ENCODE measurements around the gene DLG5.

The DLG5 gene

DNA sequence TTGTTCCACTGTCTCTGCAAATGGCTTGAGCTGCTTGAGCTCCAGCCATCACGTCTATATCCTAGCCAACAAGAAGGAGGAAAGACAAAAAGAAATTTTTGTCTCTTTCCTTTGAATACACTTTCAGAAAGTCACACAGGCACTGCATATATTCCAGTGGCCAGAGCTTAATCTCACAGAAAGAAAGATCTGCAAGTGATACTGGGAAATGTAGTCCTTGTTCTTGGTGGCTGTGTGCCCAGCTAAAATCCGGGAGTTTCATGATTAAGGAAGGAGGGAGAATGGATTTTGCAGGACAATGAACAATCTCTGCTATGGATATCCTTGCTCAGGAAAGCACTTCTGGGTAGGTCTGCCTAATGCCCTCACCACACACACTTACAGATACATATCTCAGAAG lies 19.5 kb upstream of the DLG5 start:
- DNase-seq: no peak

DNA sequence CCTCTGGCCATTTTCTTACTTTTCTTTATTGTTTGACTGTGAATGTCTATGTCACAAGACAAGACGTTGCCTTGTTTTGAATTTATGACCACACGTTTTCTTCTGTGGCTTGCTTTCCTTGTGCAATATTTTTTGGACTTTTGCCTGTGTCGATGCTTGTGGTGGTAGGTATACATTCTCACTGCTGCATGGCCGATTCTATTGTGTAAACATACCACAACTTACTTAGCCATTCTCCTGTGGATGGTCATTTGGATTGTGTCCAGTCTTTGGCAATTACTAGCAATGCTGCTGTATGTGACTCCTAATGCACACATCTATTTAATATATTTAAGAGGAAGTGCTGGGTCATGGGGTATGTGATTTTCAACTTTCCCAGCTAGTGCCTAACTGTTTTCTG lies 18.0 kb upstream of the DLG5 start:
- no peak for DNase-seq

DNA sequence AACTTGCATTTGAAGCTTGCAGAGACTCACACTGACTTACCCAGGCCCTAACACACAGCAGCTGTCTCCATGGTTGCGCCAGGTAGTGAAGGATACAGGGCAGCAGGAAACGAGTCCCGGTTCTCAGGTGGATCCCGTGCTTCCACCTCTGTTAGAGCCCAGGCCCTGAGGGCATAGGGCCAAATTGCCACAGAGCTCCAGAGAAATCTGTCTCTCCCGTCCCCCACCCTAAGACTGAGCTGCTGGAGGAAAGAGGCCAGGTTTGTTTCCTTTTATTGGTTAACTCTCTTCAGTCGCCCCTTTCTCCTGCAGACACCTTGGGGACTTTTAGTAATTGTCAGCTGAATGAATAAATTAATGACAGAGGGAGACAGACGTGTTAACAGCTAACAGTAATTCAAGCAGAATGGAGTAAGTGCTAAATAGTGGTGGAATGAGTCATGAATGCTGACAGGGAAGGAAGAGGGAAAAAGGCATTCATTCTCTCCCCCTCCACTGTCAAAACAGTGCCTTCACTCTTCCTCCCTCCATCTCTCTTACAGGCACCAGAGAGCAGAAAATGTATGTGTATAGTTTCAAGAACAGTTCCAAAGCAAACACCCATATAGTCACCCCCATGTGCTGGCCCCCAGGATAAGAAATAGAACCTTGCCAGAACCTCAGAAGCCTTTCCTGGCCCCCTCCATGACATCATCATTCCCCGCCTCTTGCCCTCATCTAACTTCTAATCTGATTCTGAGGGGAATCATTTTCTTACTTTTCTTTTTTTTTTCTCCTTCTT lies 16.8 kb upstream of the DLG5 start:
- DNase-seq: no peak

DNA sequence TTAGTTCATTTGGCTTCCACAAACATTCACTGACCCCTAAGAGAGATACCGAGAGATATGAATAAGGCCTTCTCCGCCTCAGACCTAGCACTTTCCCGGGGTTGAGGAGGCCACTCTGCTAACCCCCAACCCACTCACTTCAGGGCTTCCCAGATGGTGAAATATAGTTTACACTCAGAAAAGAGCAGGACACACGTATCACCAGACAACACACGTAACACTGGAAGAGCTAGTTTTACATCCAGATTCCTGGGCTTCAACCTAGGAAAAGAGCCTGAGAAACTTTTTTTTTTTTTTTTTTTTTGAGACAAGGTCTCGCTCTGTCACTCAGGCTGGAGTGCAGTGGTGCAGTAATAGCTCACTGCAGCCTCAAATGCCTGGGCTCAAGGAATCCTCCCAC lies 15.2 kb upstream of the DLG5 start:
- no peak for DNase-seq

DNA sequence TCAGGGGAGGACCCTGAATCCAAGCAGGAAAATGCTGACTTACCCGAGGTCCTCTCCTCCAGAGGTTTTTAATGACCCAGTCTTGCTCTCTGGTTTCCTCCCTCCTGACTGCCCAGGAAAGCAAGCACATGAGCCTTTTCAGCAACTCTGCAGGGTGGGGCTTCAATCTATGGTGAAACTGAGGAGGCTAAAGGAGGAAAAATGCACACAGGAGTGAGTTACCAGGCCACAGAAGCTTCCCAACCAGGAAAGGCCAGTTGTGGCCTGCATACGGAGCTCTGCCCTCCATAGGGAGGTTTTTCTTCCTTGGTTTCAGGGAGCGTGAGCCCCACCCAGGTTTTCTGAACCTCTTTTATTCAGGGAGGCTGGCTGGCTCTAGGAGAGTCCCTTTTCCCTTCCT lies 14.1 kb upstream of the DLG5 start:
- DNase-seq: no peak

DNA sequence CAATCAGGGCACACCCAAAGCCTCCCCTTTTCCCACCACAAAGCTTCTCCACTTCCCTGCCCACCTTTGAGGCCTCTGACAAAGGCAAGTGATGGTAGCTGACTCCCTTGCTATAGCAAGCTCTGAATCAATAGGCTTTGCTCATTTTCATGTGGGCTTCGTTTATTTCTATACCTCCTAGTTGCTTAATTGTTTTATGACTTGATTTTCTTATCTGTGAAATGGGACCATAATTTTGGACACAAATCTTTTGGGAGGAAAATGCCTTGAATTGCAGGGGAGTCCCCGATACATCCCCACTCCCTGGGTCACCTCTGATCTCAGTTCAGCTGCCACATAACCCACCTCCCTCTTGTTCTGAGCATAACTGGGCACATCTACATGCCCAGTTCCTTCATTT lies 13.7 kb upstream of the DLG5 start:
- no peak for DNase-seq

DNA sequence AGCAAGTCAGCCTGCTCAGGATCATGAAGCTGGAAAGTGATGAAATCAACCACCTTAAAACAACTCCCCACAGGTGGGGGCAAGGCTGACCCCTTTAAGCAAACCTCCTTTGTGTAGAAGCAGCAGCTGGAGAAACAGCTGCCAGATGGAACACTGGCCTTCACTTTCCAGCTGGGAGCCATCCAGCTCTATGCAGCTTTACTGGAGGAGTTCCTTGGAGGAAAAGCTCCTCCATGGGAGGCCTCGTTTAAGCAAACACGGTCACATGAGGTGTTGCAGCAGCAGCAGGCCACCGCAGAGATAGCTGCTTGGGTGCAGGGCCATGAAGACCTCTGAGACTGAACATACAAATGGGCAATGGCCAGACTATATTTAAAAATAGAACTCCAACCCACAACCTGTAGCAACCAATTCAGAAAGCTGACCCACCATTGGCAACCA lies 13.0 kb upstream of the DLG5 start:
- no peak for DNase-seq

DNA sequence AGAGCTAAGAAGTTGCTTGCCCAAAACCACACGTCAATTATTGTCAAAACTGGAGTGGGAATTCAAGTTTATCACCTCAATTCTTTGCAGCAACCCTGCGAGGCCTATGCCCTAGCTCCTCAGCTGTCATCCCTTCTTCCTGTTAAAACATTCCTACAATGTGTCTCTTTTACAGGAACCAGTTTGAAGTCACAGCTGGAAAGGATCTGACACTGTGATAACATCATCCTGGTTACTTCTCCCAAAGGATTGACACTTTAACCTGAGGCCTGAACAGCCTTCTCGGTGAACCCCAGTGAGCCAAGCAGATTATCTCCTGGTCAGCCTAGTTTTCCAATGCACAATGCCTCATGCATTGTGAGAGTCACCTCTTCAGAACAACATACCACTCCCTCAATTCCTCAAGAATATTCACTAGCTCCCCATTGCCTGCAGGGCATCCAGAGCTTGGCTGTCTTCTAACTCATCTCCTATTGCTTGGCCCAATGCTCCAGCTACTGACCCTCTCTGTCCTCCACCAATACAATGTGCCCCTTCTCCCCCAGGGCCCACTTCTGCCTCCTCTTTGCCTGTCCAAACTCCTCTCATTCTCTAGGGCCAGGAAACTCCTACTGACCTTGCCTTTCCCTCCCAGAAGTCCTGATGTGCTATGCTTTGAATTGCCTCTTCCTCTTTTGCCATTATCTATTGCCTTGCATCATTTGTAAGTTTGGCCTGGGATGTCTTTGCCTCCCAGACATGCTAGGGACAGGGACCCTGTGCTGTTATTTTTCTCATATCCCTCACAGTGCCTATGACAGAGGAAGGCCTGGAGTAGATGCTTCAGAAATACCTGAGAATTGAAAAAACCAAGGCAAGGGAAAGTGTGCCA lies 10.4 kb upstream of the DLG5 start:
- no peak for DNase-seq

DNA sequence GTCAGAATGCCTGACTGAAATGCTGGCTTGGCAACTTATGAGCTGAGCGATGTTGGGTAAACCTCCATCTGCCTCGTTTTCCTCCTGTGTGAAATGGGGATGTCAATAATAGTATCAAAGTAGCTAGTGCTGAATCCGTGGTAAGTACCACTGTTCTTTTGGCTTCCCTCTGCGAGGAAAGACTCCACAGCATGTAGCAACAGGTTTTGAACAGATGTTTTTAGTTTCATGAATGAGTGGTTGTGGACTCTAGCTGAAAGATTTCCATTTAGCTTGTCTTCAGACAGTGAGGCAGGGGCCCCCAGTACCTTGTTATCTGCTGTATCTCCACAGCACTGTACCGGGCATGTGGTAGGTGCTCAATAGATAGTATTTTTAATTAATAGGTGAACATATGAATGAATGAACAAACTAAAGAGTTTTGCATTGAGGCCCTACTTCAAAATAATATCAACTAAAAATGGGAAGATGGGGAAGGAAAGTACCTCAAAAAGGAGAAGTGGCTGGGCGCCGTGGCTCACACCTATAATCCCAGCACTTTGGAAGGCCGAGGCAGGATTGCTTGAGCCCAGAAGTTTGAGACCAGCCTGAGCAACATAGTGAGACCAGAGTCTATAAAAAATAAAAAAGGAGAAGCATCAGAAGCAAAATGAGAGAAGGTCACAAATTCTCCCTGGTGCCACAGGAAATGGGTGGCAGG lies 5.6 kb upstream of the DLG5 start:
- no peak for DNase-seq

DNA sequence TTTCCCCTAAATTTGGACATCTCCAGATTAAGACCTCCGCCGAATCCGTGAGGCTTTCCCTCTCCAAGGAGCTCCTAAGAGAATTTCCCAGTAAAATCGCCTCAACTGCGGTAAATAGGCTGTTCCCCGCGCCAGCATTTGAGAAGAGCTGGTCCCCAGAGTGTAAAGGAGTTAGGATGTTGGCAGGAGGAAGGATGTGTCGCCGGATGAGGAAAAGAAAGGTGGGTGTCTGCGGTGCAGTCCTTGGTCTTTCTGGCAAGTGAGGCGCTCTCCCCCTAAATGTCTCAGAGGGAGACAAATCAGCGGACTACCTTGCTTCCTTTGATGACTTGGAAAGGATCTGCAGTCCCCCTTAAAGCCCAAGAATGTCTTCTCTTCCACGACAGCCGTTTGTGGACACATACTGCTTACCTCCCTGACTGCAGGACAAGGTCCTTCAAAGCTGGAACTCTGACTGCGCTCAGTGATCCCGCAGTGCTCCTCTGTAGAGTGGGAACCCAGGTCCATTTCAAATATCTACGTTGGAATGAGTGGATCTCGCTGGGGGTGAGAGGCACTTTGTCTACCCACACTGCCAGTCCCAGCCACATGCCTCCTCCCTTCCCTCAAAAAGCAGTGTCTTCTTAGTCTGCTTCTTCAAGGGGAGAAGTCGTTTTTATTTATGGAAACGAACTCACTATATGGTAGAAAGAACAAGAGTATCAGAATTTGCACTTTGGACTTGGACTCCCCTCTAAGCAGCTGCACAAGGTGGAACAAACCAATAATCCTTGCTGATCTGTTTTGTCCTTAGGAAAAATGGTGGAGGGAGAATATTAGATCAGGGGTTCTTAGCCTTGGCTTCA lies 1.1 kb upstream of the DLG5 start:
- no peak for DNase-seq

DNA sequence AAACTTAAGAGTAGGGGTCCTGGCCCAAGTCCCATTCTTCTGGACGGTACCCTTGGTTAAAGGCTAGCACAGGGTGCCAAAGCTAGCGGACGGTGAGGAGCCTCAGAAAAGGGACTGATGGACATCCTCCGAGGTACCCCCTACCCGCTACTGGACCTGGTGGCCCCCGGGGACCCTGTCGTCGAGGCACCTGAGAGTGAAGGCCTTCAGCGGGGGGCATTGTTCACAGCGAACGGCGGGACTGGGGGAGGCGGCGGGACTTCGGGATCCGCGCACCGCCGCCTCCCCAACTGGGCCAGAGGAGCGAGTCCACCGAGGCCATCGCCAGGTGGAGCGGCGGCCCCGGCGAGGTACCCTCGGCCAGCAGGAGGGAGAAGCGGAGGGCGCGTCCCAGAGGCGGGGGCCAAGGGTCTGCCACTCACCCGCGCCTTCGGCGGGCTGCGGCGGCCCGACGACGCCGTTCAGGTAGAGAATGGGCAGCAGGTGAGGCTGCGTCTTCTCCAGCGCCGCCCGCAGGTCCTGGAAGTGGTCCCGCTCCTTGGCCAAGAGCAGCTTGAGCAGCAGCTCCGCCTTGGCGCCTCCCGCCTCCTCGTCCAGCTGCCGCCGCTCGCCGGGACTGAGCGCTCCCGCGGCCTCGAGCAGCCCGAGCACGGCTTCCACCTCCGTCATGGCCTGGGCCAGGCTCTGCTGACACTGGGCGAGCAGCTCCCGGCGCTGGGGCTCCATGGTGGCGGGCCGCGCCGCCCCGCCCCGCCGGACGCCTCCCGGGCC lies 575 bp downstream of the DLG5 start:
- DNase-seq: no peak

DNA sequence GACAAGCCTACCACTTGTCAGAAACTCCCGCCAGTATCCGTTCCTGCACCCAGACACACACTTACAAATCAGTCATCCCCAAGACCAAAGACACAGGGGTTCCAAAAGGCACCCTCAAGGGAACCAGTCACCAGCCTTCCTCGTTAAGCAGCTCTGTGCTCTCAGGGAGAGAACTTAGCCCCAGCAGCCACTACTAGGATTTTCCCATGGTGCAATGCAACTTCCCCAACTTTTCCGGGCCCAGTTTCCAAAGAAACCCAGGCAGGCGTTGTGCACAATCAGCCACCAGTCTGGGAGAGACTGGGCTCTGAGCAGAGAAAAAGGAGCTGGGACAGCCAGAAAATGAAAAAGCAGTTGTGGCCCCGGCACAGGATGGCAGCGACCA lies 1.2 kb downstream of the DLG5 start:
- no peak for DNase-seq

DNA sequence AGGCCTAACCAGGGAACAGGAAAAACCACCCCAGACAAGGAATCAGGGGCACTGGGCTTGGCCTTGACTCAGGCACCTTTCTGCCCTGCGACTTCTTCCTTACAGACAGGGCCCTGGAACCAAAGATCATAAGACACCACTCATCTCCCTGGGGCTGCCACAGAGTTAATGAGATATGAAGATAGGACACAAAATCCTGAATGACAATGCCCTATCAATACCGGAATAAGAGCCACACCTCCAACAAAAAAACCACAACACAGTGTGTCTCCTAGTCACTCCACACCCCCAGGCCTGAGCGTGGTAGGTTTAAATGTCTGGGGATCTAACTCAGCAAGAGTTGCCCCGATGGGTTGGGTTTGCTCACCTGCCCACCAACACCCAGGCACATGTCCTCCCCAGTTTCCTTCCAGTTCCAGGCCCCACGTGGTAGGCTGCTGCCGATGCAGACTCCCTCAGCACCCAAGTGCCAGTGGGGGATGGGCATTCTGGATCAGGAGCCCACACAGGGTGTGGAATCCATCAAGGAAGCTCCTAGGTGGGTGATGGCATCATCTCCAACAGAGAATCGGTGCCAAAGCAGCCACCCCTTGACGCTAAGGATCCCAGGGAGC lies 3.9 kb downstream of the DLG5 start:
- DNase-seq: no peak

DNA sequence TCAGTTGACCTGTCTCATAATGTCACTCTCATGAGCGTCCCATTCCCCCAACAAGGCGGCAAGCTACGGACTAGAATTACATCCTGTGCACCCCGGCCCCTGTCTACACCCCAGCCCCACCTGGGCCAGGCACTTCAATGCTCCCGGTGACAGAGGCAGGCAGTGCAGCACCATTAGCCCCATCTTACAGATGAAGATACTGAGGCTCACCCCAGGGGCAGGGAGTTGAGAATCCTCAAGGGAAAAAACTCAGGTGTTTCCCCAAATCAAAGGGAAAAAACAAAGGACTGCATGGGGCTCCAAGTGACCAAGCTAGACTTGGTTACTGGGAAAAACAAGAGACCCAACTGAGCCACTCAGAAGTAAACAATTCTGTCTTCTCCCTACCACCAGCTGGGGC lies 4.5 kb downstream of the DLG5 start:
- DNase-seq: no peak

DNA sequence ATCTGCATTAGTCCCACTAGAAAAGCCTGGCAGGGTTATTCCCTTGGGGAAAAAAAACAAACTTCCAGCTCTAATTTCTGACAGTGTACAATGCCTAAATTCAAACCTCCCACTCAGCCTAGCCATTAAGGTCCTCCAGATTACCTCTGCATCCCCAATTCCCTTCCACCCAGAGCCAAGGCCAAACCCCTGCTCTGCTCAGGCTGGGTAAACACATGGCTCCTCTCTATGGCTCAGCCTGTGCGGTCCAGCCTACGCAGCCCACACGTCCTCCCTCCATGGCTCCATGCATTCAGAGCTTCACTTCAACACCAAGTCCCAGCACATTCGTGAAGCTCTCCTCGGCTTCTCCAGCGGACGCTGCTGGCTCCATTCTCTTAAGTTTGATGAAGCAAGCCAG lies 5.2 kb downstream of the DLG5 start:
- no peak for DNase-seq

DNA sequence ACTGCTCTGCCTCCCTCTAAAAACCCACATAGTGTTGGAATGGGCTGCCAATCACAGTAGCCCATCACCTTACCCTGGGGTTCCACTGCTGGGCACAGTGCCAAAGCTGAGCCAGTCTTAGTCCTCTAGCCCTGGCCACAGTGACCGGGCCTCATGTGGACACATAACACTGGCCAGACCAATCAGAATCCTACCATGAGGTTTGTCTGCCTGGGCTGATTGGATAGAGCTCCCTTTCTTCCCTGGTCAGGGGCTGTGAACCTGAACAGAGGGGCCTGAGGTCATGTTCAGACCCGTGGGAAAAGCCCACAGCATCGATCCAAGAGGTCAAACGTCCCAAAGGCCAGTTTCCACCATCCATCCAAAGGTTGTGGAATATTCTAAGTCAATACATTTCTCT lies 6.1 kb downstream of the DLG5 start:
- DNase-seq: no peak

DNA sequence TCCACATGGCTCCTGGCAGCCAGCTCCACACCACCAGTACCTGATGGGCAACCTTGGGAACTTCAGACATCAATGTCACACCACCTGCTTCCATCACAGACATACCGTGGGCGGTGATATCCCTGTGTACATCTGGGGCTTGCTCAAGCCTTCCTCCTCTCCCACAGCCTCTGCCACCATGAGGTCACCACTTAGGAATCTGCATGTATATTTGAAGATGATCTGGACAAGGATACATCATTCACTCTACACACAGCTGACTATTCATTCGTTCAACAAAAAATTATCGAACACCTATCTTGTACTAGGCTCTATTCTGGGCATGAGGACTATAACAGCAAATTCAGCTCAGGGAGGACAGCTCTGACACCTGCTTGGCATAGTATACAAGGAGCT lies 6.8 kb downstream of the DLG5 start:
- no peak for DNase-seq

DNA sequence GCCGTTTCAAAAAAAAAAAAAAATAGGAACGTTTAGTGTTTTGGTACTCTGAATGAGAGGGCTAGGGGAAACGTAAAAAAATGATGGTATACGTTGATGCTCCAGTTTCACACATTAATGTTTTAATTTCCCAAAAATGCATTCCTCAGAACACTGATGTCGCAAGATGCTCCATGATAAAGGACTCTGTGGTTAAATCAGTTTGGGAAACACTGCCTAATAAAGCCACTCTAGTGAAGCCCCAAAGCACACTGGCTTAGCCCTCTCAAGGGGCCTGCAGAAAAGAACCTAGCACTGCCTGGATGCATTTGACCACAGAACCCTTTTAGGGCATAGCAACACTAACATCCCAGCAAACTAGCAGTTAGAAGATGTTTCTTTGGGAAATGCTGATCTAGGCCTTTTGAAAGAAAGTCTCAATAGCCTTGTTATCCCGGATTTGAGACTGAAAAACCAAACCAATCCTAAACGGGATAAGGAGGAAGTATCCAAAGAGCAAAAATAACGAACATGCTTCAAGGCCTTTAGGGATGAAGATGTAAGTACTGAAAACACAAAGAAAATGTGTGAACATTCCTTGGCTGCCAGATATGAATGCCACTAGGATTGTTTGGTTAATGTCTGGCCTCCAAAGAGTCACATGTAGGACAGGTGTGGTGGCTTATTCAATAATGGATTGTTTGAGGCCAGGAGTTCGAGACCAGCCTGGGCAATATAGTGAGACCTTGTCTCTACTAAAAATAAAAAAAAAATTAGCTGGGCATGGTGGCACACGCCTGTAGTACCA lies 11.0 kb downstream of the DLG5 start:
- DNase-seq: no peak

DNA sequence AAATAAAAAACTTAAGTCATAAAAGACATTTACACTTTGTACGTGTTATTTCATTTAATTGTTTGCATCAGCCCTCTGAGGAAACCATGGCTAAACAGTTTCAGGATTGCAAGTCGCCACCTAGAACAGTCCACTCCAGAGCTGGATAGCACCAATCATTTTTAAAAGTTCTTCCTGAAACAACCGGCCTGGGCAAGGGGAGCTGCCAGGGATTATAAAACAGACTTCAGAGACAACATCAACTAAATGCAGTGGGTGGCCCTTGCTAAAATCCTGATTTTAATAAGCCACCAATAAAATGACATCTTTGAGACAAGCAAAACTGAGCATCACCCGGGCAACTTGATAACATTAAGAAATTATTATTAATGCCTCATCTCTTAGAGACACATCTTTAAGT lies 13.5 kb downstream of the DLG5 start:
- DNase-seq: no peak

DNA sequence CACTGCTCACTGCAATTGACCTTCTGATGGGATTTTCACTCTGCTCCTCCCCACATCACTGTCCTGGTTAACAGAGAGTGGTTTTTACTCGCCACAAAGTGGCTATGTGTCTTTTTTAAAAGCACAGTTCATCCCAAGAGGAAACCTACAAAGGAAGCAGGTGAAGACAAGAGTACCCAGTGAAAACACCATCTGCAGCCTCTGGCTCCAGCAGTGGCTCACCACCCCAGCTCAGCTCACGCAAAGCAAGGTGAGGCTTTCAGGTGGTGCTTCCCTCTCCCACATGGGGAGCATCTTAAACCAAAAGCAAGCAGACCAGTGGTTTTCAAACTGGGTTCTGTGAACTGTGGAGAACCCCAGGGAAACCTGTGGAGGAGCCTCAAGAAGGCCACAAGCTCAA lies 14.0 kb downstream of the DLG5 start:
- DNase-seq: no peak

All from CD4-positive, alpha-beta T cell treated with Interleukin-4 for 4 hours (primary cell).